TTC549 (cell line): ENCODE data around the gene CABLES2.

Source experiments
- FAIRE-seq: peaks from 2 replicates; lab custom pipeline; 2012; peaks lifted over from hg19 to GRCh38; lab: Jason Lieb, UNC

CABLES2 gene, protein sequence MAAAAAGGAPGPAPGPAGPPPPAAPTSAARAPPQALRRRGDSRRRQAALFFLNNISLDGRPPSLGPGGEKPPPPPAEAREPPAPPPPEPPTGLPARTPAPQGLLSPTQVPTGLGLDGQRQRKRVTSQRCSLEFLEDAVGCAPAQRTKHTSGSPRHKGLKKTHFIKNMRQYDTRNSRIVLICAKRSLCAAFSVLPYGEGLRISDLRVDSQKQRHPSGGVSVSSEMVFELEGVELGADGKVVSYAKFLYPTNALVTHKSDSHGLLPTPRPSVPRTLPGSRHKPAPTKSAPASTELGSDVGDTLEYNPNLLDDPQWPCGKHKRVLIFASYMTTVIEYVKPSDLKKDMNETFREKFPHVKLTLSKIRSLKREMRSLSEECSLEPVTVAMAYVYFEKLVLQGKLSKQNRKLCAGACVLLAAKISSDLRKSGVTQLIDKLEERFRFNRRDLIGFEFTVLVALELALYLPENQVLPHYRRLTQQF

DNA sequence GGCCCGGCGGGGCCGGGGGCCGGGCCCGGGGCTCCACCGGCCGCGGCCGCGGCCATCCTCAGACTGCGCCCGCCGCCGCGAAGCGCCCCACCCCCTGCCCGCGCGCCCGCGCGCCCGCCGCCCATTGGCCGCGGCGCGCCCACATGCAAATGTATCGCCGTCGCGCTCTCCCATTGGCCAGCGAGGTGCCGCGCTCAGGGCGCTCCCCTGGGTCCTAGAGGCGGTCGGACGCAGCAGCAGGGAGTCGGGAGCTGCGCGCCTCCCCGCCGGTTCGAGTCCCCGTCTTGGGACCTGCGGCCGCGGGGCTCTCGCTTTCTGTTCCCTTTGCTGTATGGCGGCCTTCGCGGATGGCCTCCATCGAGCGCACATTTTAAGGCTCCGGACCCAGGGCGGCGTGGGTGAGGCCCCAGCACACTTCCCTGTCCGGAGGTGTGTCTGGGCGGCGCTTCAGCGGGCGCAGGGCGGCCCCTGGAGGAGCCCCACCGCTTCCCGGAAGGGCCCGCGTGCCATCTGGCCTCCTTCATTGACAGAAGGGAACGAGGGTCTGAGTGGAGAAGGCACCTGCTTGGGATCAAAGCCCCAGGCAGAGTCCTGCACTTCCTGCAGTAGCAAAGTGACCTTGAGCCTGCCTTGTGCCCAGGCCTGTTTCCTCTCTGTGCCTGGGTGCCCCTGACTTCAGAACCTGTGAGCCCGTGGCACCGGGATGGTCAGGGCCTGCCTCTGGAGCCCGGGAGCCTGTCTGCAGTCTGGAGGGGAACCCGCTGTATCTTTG, at the start of gene CABLES2:
Gene CABLES2 (minus strand): TSS at position 65 of the 772 bp plus-strand sequence. CDS start 9 bp downstream, at position 56.
- no peak for FAIRE-seq

DNA sequence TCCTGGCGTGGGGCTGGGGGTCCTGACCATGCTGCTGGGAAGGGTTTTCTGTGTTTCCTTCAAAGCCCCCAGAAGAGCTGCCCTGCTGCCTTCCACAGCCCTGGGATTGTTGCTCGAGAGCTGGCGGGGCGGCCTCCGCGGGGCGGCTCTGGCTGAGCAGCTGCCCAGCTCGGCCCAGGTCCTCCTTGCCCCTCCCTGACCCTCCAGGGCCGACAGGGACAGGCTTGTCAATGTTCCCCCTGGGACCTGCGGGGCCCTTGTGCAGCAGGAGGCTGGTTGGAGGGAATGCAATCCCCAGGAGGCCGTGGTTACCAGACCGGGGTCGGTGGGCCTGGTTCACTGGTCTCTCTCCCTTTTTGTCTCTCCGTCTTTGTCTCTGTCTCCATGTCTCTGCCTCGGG, 48.8 kb upstream of the CABLES2 start:
- FAIRE-seq: no peak

DNA sequence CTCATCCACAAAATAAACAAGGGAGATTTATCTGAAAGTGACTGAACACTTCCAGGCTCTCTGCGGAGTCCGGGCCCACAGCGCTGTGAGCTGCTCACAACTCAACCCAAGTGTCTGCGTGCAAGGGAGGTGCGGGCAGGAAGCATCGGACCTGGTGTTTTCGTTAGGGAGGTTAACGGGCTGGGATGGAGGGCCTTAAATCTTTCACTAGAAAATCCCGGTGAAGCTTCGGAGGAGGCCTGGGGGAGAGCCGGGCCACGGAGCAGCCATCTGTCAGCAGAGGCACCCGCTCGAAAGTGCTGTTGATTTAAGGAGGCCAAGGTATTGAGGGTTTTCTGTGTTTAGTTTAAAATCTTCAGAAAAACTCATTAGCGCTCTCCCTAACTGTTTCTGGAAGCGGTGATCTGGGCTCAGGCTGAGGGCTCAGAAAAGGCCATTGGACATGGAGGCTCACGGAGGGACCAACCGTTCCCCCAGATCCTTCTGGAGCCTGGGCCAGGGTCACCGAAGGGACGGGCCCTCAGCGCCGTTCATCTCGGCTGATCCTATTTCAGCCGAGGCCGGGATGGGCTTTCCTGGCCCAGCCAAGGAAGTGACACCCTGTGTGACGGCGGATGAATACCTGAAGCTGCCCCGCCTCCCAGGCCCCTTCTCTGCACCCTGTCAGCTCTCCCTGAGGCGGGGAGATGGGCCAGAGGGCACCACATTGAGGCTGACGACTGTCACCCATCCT, 48.0 kb upstream of the CABLES2 start:
- no peak for FAIRE-seq

DNA sequence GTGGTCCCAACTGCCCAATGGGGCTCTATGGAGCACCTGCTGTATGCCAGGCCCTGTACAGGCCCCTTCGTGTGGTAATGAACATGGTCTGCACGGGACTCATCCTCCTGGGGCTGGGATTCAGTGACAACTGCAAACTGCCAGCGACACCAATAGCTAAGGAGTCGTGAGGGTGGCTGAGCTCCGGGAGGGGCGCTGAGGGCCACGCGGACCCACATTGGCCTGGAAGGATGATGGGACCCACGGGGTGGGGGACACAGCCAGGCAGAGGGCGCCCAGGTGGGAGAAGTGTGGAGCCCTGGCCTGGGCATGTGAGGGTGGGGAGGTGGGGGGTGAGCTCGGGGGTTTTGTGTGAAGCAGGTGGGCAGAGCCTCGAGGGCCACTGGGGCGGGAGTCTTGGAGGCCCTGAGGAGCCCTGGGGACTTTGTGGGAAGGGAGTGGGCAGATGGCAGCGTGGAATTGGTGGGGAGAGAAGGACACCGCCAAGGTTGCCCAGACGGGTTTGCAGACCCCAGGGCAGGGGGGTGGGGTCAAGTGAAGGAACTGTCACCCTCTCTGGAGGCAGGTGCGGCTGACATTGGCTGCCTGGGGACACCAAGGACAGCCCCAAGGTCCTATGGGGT, 46.2 kb upstream of the CABLES2 start:
- FAIRE-seq: no peak

DNA sequence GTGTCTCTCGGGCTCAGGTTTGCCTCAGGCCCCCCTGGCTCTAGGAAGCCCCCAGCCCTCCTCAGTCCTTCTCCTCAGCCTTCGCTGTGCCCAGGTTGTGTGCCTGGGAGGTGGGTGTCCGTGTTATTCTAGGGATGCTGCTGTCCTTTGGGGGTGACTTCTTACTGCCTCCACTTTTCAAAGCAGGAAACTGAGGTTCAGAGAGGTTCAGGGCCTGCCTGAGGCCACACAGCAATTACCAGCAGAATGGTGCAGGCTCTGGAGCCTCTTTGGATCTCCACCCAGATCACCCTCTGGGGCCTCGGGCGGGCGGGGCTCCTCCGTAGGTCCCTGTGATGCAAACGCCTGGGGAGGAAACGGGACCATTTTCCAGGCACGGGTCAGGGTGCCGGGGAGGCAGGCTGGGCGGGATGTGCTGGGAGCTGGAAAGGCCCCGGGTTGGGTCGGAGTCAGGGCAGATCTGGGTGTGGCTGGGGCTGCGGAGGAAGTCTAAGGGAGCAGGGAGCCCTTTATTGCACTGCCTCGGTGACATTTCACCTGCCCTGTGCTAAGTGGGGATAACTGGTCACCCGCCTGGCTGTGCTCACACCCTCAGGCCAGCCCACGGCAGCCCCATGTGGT, 45.5 kb upstream of the CABLES2 start:
- FAIRE-seq: no peak

DNA sequence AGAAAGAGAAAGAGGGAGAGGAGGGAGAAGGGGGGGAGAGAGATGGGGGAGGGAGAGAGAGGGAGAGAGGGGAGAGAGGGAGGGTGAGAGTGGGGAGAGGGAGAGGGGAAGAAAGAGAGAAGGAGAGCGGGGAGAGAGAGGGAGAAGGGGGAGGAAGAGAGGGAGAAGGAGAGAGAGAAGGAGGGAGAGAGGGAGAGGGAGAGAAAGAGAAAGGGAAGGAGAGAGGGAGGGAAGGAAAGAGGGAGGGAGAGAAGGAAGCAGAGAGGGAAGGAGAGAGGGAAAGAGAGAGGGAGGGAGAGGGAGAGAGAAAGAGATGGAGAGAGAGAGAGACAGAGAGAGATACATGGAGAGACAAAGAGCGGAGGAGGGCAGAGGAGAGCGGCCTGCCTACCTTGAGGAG, 44.9 kb upstream of the CABLES2 start:
- no peak for FAIRE-seq

DNA sequence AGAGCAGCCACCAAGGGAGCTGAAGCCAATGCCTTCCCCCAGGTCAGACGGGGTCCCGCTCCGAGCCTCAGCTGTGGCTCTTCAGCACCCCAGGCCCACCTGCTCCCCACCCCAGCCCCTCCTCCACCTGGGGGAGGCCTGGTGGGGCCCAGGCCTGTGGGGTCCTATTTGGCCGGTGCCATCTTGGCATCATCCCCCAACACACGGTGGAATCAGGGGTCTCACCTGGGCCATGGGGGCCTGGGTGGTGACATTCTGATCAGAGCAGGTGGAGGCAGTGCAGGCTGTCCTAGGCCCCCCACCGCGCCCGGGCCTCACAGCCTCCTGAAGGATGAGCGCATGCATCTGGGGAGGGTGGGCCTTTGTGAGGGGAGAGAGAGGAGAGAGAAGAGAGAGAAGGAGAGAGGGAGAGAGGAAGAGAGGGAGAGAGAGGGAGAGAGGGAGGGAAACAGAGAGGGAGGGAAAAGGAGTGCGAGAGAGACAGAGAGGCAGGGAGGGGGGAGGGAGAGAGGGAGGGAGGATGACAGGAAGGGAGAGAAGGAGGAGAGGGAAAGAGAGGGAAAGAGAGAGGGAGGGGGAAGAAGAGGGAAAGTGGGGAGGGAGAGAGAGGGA, 44.2 kb upstream of the CABLES2 start:
- no peak for FAIRE-seq

DNA sequence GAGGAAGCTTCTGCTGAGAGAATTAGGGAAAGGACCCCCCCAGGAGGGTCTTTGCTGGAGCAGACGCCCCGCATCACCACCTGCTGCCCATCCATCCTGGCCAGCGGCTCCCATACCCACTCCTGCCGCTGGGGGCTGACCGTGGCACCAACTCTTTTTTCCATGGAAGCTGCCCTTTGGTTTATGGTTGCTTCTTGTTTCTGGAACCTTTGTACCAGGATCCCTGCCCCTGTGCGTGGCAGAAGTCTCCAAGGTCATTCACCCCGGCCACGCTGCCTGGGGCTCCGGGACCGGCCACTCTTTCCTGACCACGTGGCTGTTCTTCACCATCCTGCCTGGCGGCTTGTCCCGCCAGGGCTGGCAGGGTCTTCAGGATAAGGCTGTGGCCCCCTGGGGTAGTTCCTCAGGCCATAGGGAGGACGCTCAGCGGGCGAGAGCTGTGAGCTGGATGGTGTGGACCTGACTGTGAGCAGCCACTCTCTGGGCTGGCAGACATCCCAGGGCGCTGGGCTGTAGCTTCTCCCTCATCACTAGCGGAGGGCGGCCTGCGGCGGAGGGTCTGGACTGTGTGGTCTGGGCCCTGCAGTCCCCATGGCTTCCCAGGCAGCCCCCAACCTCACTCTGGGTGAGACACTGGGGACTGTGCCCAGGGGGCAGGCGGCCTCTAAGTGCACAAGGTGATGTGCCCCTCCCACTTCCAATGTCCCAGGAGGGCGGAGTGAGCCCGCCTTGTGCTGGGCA, 43.0 kb upstream of the CABLES2 start:
- no peak for FAIRE-seq

DNA sequence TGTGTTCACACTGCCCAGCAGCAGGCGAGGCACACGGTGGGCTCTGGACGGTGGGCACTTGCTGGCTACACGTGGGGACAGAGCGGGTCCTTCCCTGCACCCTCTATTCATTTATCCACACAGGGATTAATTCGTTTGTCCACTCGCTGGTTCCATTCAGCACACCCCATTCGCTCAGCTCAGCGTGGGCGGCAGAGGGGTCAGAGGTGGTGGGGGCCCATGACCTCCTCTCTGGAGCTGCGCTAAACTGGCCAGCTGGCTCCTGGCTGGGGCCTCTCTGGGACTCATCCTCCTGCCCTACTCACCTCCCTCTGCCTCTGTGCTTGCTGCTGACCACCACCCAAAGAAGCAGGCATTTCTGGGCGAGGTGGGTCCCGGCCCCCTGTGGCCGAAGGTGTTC, 41.7 kb upstream of the CABLES2 start:
- no peak for FAIRE-seq

DNA sequence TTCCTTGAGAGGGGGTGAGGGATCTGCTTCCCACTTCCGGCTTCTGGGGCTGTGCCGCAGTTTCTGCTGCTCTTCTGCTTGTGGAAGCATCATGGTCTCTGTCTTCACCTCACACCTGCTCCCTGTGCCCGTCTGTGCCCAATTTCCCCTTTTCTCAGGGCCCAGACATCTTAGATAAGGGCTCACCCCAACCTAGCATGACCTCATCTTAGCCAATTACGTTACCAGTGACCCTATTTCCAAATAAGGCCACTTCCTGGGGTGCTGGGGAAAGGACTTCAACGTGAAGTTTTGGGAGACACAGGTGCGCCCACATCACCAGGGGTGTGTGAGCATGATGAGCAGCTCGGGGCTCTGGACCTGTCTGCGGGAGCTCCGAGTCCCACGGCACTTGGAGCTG, 41.0 kb upstream of the CABLES2 start:
- FAIRE-seq: no peak

DNA sequence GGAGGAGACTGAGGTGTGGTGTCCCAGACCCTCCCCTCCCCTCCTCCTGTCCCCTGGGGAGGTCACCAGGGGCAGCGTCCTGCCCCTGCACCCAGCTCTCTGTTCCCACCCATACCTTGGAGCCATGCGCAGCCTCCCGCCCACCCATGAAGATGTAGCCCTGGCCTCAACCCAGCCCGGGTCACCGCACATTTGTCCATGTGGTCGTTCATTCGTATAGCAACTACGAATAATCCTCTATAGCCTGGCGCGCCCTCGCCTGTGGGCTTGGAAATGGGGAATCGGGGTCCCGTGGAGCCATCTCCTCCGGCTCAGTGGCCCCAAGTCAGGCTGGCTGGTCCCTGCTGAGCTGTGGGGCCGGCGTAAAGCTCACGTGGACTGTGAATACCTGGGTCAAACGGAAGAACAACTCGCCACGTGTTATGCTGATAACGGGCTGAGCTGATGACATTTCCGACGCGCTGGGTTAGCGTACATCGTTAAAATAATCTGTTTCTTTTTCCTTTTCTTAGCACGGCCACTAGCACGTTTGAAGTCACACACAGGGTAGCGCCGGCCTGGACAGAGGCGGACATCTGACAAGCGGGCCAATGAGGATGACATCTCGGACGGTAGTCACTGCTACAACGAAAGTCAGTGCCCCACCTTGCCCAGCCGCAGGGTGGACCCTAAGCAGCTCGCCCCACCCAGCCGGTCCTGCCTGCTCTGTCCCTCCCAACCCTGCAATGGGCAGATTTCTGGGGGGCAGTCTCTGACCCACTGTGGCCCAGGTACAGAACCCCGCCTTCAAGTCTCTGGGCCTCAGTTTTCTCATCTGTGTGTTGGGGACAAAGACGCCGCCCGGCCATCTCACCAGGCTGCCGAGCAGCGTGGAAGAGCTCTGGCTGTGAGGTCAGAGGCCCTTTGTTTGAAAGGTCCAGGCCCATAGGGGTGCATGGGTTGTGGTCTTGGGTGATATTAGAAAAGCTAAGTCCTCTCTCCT, 40.1 kb upstream of the CABLES2 start:
- FAIRE-seq: no peak

DNA sequence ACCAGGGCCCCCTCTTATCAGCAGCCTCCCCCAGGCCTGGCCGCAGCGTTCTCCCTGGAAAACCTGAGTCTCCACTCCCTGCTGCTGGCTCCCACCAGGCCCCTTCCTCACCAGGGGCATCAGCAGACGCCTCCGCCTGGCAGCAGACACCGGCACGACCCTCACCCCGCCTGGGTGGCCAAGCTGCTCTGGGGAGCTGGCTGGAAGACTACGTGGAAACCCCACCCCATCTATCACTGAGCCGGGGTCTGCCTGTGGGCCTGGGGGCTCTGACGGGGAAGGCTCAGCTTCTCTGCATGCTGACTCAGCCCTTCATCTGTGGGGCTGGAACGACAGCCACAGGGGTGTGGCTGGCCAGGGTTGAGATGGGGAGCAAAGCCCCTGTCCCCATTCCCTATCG, 39.4 kb upstream of the CABLES2 start:
- no peak for FAIRE-seq

DNA sequence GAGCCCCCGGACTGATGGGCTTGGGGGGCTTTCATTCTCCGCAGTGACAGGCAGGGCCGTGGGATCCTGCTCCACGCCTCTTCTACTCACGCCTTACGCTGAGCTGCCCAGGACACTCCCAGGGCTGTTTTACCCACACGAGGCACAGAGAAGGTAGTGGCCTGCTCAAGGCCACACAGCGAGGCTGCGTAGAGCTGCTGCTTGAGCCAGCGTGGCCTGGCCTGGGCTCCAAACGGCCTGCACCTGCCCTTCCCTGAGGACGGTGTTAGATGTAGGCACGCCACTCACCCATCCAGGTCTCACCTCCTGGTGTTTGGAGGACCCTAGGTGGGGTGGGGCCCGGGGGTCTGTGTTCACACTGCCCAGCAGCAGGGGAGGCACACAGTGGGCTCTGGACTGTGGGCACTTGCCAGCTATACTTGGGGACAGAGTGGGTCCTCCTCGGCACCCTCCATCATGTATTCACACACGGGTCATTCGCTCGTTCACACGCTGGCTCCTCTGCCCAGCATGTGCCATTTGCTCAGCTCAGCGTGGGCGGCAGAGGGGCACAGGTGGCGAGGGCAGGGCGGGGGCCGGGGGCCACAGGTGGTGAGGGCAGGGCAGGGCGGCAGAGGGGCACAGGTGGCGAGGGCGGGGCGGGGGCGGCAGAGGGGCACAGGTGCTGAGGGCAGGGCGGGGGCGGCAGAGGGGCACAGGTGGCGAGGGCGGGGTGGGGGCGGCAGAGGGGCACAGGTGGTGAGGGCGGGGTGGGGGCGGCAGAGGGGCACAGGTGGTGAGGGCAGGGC, 38.7 kb upstream of the CABLES2 start:
- FAIRE-seq: no peak

DNA sequence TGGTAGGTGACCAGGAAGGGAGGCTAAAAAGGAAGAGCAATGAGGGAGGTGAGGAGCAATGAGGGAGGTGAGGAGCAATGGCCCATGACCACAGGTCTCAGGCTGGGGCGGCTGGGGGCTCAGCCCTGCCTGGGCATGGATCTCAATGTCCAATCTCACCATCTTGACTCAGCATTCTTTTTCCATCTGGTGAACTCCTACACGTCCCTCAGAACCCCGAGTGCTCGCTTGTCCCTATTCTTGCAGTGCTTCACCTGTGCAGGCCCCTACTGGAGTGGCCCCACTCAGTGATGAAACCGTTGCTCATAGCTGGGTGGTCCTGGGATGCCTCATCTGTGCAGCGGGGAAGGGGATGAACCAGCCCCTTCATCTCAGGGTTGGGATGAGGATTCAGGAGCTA, 37.2 kb upstream of the CABLES2 start:
- no peak for FAIRE-seq

DNA sequence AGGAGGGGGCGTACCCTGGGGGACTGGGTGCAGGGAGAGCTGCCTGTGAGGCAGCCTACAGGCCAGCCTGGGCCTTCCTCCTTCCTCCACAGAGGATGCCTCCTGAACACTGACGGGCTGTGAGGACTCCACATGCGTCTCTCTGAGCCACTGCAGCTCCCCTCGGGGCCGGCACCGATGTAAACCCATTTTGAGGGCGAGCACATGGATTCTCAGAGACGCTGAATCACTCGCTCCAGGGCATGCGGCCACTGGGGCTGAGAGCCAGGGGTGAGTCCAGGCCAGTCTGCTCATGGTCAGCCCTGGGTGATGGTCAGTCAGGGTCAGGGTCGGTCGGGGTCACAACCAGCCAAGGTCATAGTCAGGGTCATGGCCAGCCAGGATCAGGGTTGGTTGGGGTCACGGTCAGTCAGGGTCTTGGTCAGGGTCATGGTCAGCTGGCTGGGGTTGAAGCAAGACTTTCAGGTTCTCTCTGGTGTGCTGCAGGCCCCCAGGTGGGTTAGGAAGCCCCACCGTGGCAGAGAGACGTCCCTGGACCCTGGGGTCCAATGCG, 35.0 kb upstream of the CABLES2 start:
- no peak for FAIRE-seq

DNA sequence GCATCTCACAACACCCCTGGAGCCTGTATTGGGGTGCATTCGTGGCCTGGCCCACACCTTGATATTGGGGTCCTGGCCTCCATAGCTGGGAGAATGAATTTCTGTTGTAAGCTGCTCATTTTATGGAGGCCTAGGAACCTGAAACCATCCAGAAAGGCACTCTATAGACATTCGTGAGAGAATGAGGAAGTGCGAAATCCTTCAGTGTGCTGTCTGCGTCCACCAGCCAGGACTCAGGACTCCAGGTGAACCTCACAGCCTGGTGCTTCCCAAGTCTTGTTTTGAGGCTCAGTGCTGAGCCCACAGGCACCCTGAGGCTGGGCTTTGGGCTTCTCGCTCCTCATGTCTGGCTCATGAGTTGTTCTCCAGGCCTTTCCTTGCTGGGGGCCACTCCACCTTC, 32.1 kb upstream of the CABLES2 start:
- no peak for FAIRE-seq

DNA sequence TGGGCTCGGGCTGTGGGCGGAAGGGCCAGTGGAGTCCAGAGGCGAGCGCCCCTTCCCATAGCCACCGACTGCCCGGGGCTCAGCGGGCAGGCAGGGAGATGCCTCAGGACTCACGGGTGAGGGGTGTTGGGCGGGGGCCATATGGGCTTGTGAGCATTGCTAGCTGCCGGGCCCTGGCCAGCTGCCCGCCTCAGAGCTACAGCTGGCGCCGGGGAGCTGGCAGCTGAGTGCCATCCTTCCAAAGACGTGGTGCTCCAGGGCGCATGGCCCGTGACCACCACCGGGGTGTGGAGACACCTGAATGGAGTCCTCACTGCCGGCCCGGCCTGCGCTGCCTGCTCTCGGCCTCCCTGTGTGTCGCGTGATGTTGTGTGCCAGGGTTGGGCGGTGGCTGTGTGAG, 30.8 kb upstream of the CABLES2 start:
- FAIRE-seq: no peak

DNA sequence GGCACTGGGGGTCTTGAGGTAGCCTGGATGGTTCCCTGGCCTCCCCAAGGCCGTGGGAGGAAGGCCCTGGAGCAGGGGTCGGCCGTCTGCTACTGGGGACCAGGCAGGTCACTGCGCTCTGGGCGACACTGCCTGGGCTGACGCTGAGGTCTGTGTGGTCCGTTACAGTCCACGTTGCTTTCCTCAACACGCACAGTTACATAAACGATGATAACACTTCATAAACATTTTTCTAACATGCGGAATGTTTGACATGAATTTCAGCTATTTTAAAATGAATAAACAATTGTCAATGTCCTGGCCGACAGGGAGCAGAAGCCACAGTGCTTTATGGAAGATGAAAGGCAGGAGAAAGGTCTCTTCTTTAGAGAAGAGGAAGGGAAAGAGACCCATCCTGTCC, 30.4 kb upstream of the CABLES2 start:
- no peak for FAIRE-seq
